Cardiac fibroblast (primary cell): ENCODE results near the gene NUP50.

Experiments
- DNase-seq, 2 donors: peaks; one replicate each; pipeline versions ENCODE4 v3.0.0 to v3.0.0-alpha.2; 2010; ENCODE audit warnings: low read depth in 2 of 2
- H3K4me3 ChIP-seq, 2 donors: replicated peaks in 1 of 2; 1 replicate in 1 of 2; 2 replicates in 1 of 2; pipeline ENCODE4 v1.5.1; 2011; ENCODE audit warnings: low read depth in 2 of 2, low read length in 2 of 2, mild to moderate bottlenecking in 2 of 2, moderate library complexity in 1 of 2
- TF ChIP-seq, protein P1 (sequence below): IDR thresholded peaks from one replicate; pipeline ENCODE4 v1.5.1; 2011; ENCODE audit warnings: low read depth, mild to moderate bottlenecking, low read length, inconsistent platforms

Gene NUP50

DNA sequence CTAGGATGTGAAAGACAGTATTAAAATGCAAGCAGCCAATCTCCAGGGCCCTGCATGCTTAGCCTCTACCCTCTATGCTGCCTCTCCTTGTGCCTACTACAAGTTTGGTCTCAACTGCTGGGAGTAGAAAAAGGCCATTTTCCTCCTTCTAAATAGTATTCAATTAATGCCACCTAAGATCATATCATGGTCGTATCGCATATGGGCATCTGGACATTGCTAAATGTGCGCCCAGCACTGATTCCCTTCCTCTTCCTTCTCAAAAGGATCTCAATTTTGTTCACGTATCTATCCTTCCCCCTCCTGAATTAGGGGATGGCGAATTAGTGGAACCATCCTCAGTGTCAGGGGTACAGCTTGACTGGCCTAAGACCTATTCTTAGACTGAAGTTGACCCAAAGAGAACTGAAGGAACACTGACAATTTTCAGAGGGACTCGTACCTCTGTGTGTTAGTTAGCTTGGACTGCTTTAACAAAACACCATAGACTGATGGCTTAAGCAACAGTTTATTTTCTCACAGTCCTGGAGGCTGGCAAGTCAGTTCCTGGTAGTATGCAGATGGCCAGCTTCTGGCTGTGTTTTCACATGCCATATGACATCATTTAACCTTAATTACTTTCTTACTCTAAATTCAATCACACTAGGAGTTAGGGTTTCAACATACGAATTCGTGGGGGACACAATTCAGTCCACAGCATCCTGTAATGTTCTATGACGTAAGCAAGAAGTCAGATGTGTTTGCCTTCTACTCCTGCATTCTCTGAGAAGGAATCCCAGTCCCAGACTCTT, 8.5 kb upstream of the NUP50 start:
- peak in 1 of 2 donors; percentile 65 for DNase-seq

DNA sequence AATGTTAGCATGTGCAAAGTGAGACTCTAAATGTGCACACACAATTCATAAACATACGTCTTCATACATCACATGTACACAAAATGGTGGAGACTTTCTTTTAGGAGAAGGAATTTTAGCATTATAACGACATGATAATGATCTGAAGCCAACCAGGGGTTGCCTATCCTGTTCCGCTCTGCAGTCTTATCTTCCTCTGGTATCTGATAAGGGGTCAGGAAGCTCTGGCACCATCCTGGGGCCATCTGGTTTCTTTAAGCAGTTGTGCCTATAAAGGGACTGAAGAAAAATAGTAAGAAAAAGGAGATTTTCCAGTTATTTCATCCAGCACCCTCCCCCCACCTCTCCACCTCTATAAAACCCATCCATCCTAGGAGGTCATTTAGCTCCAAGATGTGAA, 5.8 kb upstream of the NUP50 start:
- H3K4me3 ChIP-seq, result no peak overlapping the region

More for the DNA sequence above, 8.5 kb upstream of the NUP50 start:
- TF ChIP-seq, protein P1, sequence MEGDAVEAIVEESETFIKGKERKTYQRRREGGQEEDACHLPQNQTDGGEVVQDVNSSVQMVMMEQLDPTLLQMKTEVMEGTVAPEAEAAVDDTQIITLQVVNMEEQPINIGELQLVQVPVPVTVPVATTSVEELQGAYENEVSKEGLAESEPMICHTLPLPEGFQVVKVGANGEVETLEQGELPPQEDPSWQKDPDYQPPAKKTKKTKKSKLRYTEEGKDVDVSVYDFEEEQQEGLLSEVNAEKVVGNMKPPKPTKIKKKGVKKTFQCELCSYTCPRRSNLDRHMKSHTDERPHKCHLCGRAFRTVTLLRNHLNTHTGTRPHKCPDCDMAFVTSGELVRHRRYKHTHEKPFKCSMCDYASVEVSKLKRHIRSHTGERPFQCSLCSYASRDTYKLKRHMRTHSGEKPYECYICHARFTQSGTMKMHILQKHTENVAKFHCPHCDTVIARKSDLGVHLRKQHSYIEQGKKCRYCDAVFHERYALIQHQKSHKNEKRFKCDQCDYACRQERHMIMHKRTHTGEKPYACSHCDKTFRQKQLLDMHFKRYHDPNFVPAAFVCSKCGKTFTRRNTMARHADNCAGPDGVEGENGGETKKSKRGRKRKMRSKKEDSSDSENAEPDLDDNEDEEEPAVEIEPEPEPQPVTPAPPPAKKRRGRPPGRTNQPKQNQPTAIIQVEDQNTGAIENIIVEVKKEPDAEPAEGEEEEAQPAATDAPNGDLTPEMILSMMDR, result no peak
- no peak overlapping the region for H3K4me3 ChIP-seq

DNA sequence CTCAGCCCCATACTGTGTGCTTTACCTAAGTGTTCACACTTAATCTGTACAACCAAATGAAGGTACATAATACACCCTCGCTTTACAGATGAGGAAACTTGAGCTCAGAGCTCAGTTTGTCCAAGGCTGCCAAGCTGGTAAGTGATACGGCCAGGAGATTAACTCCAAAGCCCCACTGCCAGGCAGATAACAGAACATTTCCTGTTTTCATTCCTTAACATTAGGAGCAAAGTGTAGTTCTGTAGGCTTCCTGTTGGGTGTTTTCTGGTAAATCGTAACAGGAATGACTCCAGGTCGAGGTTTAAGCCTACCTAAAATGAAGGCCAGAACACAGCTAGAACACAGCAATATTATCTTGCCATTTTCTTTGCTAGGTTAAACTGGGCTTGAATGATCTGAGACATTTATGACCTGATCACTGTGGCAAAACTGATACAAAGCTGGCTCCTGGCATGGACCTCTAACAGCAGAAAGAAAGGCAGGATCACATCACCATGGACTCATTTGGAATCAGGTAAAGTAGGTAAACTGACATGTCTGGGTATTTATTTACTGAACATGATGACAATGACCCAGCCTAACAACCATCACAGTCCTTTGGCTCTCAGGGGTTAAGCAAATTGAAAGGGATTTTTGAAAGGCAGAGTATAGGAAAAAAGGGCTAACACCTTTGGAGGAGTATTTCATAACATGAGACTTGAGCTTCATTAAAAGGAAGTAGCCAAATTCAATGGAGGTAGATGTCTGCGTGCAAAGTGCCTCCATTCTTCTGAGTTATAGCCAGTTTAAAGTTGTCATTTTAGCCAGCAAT, 3.9 kb upstream of the NUP50 start:
- TF ChIP-seq, protein P1, result no peak
- H3K4me3 ChIP-seq, result no peak overlapping the region
- DNase-seq, result peak in 1 of 2 donors; percentile 72

More for the DNA sequence above, 5.8 kb upstream of the NUP50 start:
- TF ChIP-seq, protein P1, result no peak
- DNase-seq, result no peak

DNA sequence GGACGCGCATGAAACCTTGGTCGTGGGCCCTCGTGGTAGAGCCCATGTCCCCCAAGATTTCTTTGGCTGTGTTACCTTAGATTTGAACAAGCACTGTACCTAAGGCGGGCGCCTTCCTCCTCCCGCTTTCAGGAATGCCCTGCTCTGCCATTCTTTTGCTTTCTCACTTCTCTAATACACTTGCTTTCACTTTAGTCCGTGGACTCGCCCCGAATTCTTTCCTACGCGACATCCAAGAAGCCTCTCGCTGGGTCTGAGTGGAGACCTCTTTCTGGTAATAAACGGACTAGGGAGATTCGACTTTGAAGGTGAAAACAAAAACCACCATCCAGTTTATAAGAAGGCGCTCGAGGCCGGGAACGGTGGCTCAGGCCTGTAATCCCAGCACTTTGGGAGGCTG, 1.2 kb upstream of the NUP50 start:
- H3K4me3 ChIP-seq, result peak overlapping the region; percentile 77 to 80
- TF ChIP-seq, protein P1, result no peak
- DNase-seq, result no peak

DNA sequence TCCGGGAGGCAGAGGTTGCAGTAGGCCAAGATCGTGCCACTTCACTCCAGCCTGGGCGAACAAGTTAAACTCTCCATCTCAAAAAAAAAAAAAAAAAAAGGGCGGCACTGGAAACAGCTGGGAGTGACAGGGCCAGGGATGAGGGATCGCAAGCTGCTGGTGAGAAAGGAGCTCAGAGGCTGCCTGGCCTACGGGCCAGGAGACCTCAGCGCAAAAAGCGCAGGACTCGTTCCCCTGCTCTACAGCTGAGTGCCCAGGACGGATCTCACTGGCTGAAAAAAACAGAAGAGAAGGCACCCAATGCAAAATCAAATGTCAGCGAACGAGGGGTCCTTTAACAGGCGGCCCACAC, 650 bp upstream of the NUP50 start:
- DNase-seq, result peak; percentile 56 to 60

DNA sequence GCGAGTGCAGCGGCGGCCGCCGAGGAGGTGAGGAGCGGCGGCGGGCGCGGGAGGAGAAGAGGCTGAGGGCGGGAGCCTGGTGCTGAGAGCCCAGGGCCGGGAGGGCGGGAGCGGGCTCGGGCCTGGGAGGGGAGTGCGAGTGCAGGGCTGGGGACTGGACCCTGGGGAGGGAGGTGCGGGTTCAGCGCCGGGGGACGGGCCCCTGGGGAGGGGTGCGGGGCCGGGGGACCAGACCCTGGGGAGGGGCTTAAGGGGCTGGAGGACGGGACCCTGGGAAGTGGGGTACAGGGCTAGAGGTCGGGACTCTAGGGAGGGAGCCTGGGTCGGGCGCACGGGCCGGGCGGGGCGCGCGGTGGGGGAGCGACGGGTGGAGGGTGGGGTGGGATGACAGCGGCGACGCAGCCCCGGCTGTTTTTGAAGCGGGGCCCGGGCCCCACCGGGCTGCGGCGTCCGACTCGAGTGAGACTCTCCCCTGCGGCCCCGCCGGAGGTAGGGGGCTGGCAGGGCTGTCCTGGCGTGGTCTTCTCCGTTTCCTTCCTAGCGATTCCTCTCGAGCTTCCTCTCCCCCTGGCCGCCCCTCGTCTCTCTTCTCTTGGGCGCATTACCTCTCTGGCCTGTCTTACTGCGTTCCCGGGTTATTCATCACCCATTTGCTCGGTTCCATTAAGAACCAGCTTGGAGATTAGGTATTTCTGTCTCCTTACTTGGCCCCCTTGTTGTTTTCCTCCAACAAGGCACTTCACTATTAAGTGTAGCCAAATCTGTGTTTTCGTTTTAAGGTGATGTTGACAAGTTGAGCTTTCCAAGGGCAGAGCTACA, 754 bp downstream of the NUP50 start:
- peak in 1 of 2 donors; percentile 32 for DNase-seq
- peak overlapping the region; percentile 70 to 80 for H3K4me3 ChIP-seq
- TF ChIP-seq, protein P1, result no peak

More for the DNA sequence above, 650 bp upstream of the NUP50 start:
- peak overlapping the region; percentile 77 to 80 for H3K4me3 ChIP-seq
- TF ChIP-seq, protein P1, result no peak
